Mucosa of descending colon (tissue), 3 donors: ENCODE results near the gene KIAA2012. TPM values are rescaled to one million over a fixed set of nuclear protein-coding genes. Genes with fewer than 3 reads are reported as not detected.

Experiments
- ATAC-seq: fragments of 200-7000 bp; cut with Tn5 transposase; one replicate; pipeline ENCODE4 v1.9.1; 2020; ENCODE audit warnings: mild to moderate bottlenecking, moderate library complexity
- DNase-seq, 3 donors: peaks; one replicate each; pipeline ENCODE4 v3.0.0-alpha.2; 2020
- H3K36me3 ChIP-seq: fragments of 200-600 bp; one replicate; pipeline ENCODE4 v1.8.0; 2021; ENCODE audit warnings: low read depth, mild to moderate bottlenecking
- H3K4me1 ChIP-seq: fragments of 200-600 bp; one replicate; pipeline ENCODE4 v1.8.0; 2021; ENCODE audit warnings: low read depth, mild to moderate bottlenecking
- H3K4me3 ChIP-seq: fragments of 200-600 bp; one replicate; pipeline ENCODE4 v1.8.0; 2021; ENCODE audit warnings: mild to moderate bottlenecking
- H3K9me3 ChIP-seq: fragments of 200-600 bp; one replicate; pipeline ENCODE4 v1.8.0; 2021; ENCODE audit warnings: mild to moderate bottlenecking
- CTCF ChIP-seq: fragments of 200-600 bp; IDR thresholded peaks from one replicate; pipeline ENCODE4 v1.8.0; 2022; ENCODE audit warnings: antibody characterized with exemption, mild to moderate bottlenecking
- intact Hi-C, 2 donors: fragments of 100-400 bp; cut with DNase I in 1 of 2; cut with micrococcal nuclease in 1 of 2; formaldehyde crosslinking; loops; one replicate each; pipeline versions ENCODE4 v1.11.0 to v1.11.1; 2022; cut with DNase I, micrococcal nuclease
- total RNA-seq, 3 donors: library from RNA; stranded (reverse); fragmentation: NEBNext Ultra II Directional in 2 of 3; extraction: Animal tissue kit (Norgen Biotek cat#: 25700) in 2 of 3; gene quantifications; one replicate each; pipeline versions ENCODE4 v1.2.1 to v1.2.4, GENCODE V29; 2021 to 2023
- donor health status: DM: no; HTN: no; CAD: no; lungs with moderate emphysema.
- donor health status: DM: no; HTN: no; CAD: no.
- donor health status: DM: no; HTN: yes; CAD: no.

The KIAA2012 gene
- total RNA-seq, 3 donors from 2014 or later = 0.13 to 0.14 TPM; not detected in 1

DNA sequence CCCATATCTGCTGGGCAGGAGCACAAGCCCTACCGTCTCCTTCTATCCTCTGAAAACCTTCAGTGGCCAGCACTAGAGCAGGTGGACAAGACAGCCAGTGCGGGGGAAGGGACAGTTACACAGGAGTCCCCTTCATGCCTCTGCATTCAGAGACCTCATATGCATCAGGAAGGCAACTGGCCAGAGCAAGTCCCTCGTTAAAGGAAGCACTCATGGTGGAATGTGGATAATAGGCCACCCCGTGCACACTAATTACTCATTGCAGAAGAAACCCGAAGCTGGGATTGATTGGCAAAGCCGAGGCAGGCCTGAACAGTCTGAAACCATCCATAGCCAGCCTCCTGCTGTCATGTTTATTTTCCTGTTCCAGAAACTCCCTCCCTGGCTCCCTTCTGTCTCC, 11.2 kb downstream of the KIAA2012 start:
- peaks cover 5% of the 10 kb centered on the region for H3K9me3 ChIP-seq
- no peaks in the 10 kb centered on the region for H3K36me3 ChIP-seq
- no peak for TF ChIP-seq CTCF
- intact Hi-C loops = no loop called here
- H3K4me1 ChIP-seq = no peaks in the 10 kb centered on the region
- DNase-seq (no peak), ATAC-seq (no peak)
- no peak overlapping the region for H3K4me3 ChIP-seq

GRCh38 chr2:202088777-202089176, 15.7 kb downstream of the KIAA2012 start:
- intact Hi-C loops = no loop called here
- H3K4me3 ChIP-seq = no peak overlapping the region
- no peak for ATAC-seq

DNA sequence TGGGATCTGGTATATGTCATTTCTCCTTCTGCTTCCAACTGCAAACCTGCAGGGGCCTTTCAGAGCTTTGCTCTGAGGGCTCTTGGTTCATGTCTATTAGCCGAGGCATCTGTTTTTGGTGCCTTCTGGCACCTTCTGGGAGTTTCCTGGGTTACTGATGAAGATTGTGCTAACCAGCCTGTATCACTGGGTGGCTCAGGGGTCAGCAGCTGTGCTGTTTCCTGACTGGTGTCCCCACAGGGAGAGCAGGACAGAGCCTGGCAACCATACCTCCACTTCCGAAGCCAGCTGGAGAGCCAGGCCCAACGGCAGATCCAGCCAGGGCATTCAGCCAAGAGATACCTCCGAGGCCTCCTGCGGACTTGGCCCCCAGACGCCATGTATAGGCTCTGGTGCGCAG, 17.5 kb downstream of the KIAA2012 start:
- no peak overlapping the region for H3K4me3 ChIP-seq
- ATAC-seq (no peak), DNase-seq (no peak)
- H3K36me3 ChIP-seq = no peaks in the 10 kb centered on the region
- no peaks in the 10 kb centered on the region for H3K9me3 ChIP-seq
- no peak for TF ChIP-seq CTCF
- no peaks in the 10 kb centered on the region for H3K4me1 ChIP-seq
- intact Hi-C loops = no loop called here

More at GRCh38 chr2:202088777-202089176, 15.7 kb downstream of the KIAA2012 start:
- Histone ChIP-seq H3K9me3 (no peaks in the 10 kb centered on the region), H3K36me3 (no peaks in the 10 kb centered on the region), H3K4me1 (no peaks in the 10 kb centered on the region)
- TF ChIP-seq CTCF = no peak
- no peak for DNase-seq

- TF ChIP-seq CTCF = no peak
- Histone ChIP-seq H3K4me3 (no peak overlapping the region), H3K36me3 (no peaks in the 10 kb centered on the region), H3K4me1 (no peaks in the 10 kb centered on the region), H3K9me3 (no peaks in the 10 kb centered on the region)
- DNase-seq (peak in 1 of 3 donors; percentile 12), ATAC-seq (no peak)
- intact Hi-C loops = no loop called here
These were observed 18.4 kb downstream of the KIAA2012 start for GRCh38 chr2:202091476-202091875.

GRCh38 chr2:202094426-202094986, 21.5 kb downstream of the KIAA2012 start:
- intact Hi-C loops = no loop called here
- Histone ChIP-seq H3K36me3 (no peaks in the 10 kb centered on the region), H3K4me3 (no peak overlapping the region), H3K9me3 (no peaks in the 10 kb centered on the region), H3K4me1 (no peaks in the 10 kb centered on the region)
- ATAC-seq (peak; percentile 32), DNase-seq (no peak)
- TF ChIP-seq CTCF = no peak

- Histone ChIP-seq H3K9me3 (no peaks in the 10 kb centered on the region), H3K4me1 (no peaks in the 10 kb centered on the region), H3K4me3 (no peak overlapping the region), H3K36me3 (no peaks in the 10 kb centered on the region)
- DNase-seq = no peak
- no peak for TF ChIP-seq CTCF
- no peak for ATAC-seq
- intact Hi-C loops = no loop called here
These were observed 22.2 kb downstream of the KIAA2012 start for GRCh38 chr2:202095235-202095634.
